ENCODE measurements around the gene TBCEL.

DNA sequence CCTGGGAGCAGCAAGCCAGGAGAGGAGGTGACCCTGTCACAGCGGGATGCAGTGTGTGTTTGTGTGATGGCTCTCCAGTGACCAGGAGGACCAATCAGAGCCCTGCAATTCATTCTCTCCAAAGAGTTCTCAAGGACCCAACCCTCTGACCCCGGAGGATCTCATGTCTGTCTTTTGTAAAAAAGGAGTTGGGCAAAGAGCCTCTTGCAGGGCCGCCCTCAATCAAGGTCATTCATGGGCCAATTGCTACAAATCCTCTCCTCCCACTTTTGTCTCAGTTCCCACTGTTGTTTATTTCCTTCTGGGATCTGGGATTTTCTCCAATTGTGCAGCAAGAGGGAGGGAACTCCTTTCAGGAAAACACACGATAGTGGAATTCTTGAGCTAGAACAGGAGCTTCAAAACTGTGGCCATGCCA lies 81.2 kb downstream of the TBCEL start:
- TF ChIP-seq, protein P1, sequence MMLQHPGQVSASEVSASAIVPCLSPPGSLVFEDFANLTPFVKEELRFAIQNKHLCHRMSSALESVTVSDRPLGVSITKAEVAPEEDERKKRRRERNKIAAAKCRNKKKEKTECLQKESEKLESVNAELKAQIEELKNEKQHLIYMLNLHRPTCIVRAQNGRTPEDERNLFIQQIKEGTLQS (IDR thresholded peaks at IDR 0.05), result no peak
- TF ChIP-seq JUND (IDR thresholded peaks at IDR 0.05) (no peak), SP1 (IDR thresholded peaks at IDR 0.05) (peak; percentile 66), EGR1 (IDR thresholded peaks at IDR 0.05; ENCODE audit: low read depth in 2 of 2) (no peak), REST (IDR thresholded peaks at IDR 0.05) (peak; percentile 70), FOXA1 (IDR thresholded peaks at IDR 0.05) (no peak)
- TF ChIP-seq, protein P2, sequence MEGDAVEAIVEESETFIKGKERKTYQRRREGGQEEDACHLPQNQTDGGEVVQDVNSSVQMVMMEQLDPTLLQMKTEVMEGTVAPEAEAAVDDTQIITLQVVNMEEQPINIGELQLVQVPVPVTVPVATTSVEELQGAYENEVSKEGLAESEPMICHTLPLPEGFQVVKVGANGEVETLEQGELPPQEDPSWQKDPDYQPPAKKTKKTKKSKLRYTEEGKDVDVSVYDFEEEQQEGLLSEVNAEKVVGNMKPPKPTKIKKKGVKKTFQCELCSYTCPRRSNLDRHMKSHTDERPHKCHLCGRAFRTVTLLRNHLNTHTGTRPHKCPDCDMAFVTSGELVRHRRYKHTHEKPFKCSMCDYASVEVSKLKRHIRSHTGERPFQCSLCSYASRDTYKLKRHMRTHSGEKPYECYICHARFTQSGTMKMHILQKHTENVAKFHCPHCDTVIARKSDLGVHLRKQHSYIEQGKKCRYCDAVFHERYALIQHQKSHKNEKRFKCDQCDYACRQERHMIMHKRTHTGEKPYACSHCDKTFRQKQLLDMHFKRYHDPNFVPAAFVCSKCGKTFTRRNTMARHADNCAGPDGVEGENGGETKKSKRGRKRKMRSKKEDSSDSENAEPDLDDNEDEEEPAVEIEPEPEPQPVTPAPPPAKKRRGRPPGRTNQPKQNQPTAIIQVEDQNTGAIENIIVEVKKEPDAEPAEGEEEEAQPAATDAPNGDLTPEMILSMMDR (IDR thresholded peaks at IDR 0.05; ENCODE audit: low read depth, low read length, missing input control), result no peak

Measured in liver (tissue), 3 donors.